ENCODE results near the gene DIDO1. TPM values are rescaled to one million over a fixed set of nuclear protein-coding genes. Genes with fewer than 3 reads are reported as not detected.
A peak's percentile ranks its signal among the peaks of the same experiment; 100 is the strongest.

The DIDO1 gene
- total RNA-seq, 2 donors from 2014 or later, result 68.5 to 75.9 TPM

DNA sequence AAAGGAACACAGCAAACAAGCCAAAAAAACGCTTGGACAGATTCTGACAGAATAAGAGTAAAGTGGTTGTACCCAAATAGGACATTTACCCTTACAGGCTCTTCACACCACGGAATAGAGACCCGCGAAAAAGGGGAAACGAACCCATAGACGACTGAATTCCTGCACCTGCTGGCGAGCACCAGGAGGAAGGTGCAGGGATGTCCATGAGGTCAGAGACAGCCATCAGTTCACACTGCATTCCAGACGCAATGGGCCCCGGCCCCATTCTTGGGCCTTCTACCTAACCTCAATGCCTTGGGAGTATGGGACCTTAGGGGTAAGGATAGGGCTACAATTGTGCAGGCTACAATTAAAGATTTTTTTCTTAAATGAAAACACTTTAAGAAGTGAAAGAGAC is 5.2 kb upstream of the DIDO1 start:
- intact Hi-C loops (cut with DNase I), result no loop called here
- no peak overlapping the region for H3K27ac ChIP-seq
- no peaks in the 10 kb centered on the region for H3K27me3 ChIP-seq (replicated peaks; ENCODE audit: insufficient read depth)
- DNase-seq (ENCODE audit: low spot score), result no peak
- no peak overlapping the region for H3K4me3 ChIP-seq
- peaks cover 19% of the 10 kb centered on the region for H3K4me1 ChIP-seq (replicated peaks)
- no peak for TF ChIP-seq POLR2AphosphoS5 (IDR thresholded peaks at IDR 0.05)
- TF ChIP-seq POLR2A (IDR thresholded peaks at IDR 0.05), result no peak
- TF ChIP-seq, protein P1, sequence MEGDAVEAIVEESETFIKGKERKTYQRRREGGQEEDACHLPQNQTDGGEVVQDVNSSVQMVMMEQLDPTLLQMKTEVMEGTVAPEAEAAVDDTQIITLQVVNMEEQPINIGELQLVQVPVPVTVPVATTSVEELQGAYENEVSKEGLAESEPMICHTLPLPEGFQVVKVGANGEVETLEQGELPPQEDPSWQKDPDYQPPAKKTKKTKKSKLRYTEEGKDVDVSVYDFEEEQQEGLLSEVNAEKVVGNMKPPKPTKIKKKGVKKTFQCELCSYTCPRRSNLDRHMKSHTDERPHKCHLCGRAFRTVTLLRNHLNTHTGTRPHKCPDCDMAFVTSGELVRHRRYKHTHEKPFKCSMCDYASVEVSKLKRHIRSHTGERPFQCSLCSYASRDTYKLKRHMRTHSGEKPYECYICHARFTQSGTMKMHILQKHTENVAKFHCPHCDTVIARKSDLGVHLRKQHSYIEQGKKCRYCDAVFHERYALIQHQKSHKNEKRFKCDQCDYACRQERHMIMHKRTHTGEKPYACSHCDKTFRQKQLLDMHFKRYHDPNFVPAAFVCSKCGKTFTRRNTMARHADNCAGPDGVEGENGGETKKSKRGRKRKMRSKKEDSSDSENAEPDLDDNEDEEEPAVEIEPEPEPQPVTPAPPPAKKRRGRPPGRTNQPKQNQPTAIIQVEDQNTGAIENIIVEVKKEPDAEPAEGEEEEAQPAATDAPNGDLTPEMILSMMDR (IDR thresholded peaks at IDR 0.05), result no peak
- 73% methylated on average over 9 of the region's 9 CpGs for WGBS
- H3K36me3 ChIP-seq, result no peaks in the 10 kb centered on the region
- H3K9me3 ChIP-seq, result no peaks in the 10 kb centered on the region

DNA sequence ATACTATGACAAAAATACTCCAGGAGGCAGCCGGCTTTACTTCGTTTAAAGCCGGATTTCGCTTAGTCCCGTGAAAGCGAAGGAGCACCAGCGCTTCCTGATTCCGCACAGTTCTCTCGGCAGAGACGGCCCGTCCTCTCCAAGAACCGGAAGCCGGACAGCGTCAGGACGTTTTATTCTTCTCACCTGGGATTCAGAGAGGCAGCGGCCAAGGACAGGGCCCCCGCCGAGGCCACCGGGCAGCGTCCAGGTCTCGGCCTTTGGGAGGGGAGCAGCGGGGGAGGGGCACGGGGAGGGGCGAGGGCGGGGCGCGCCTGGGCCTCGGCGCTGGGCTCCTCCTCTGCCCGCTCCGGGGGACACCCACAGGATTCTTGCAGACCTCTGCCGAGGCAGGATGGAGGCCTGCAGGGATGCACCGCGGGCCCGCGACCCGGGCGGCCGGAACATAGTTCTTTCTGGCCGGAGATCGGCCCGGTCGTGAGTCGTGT is 2.8 kb upstream of the DIDO1 start:
- peak; percentile 54 for DNase-seq (ENCODE audit: low spot score)
- H3K36me3 ChIP-seq, result no peaks in the 10 kb centered on the region
- peak overlapping the region; percentile 24 to 46 for H3K4me3 ChIP-seq
- no peaks in the 10 kb centered on the region for H3K9me3 ChIP-seq
- peaks cover 16% of the 10 kb centered on the region for H3K4me1 ChIP-seq (replicated peaks)
- WGBS, result 2% methylated on average over 44 of the region's 44 CpGs
- no peaks in the 10 kb centered on the region for H3K27me3 ChIP-seq (replicated peaks; ENCODE audit: insufficient read depth)
- peak overlapping the region; percentile 83 to 90 for H3K27ac ChIP-seq
- TF ChIP-seq, protein P1 (IDR thresholded peaks at IDR 0.05), result no peak
- TF ChIP-seq POLR2AphosphoS5 (IDR thresholded peaks at IDR 0.05) (peak; percentile 41), POLR2A (IDR thresholded peaks at IDR 0.05) (peak; percentile 42)
- intact Hi-C loops (cut with DNase I), result no loop called here

DNA sequence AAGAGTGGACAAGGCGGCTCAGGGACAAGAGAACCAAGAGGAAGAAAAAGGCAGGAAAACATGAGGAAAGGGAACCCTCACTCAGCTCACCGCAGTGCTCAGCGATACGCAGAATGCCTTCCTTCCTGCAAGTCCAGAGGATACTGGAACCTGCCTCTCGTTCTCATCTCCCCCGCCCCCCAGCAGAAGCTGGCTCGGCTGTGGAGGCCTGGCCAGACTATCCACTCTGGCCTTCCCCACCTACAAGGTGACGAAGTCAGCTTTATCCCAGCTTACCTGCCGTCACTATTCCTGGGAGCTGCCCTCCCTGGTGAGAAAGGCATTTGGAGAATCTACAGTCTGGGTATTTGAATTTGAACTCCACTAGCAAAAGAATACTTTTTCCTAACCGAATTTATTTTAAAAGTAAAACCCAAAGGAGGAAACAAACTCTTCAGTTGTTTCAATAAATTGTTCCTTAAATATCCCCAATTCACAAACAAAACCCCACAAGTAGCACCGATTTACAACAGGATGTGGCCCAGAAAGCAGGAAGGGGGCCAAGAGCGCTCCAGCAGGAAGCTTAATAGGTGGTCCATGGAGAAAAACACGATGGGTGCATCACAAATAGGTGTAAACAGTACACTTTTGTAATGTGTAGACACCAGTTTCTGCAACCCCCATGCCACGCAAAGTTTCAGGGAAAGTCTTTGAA is 2.1 kb upstream of the DIDO1 start:
- Histone ChIP-seq H3K9me3 (no peaks in the 10 kb centered on the region), H3K36me3 (no peaks in the 10 kb centered on the region), H3K4me1 (replicated peaks) (peaks cover 22% of the 10 kb centered on the region), H3K27me3 (replicated peaks; ENCODE audit: insufficient read depth) (no peaks in the 10 kb centered on the region), H3K4me3 (peak overlapping the region; percentile 24 to 46), H3K27ac (peak overlapping the region; percentile 83 to 90)
- no peak for DNase-seq (ENCODE audit: low spot score)
- intact Hi-C loops (cut with DNase I), result no loop called here
- 36% methylated on average over 14 of the region's 14 CpGs for WGBS
- TF ChIP-seq POLR2AphosphoS5 (IDR thresholded peaks at IDR 0.05) (no peak), POLR2A (IDR thresholded peaks at IDR 0.05) (no peak)

DNA sequence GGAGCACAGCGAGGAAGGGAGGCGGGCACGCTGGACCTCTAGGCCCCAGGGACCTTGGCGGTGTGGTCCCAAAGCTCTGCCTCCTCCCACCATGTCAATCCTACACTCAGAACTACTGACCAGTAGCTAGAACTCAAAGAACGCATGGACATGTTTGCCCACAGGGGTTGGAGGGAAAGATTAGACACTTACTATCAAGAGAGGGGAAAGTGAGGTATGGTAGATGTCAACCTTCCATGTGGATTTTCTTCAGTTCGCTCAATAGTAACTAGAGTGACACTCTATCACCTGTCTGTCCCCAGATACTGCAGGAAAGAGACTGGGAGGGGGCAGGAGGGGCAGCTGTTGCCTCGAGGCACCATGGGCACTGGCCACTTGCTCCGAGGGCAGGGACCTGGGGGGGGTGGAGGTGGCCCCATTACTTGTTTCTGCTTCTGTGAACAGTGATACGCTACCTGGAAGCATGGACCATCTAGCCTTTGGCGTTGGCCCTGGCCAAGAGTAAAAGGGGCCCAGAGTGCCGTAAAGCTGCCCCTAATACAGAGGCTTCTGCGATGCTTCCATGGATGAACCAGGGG is 912 bp upstream of the DIDO1 start:
- intact Hi-C loops (cut with DNase I), result no loop called here
- Histone ChIP-seq H3K4me1 (replicated peaks) (peaks cover 29% of the 10 kb centered on the region), H3K4me3 (peak overlapping the region; percentile 88 to 93), H3K36me3 (no peaks in the 10 kb centered on the region), H3K27ac (peak overlapping the region; percentile 97 to 98), H3K9me3 (no peaks in the 10 kb centered on the region), H3K27me3 (replicated peaks; ENCODE audit: insufficient read depth) (no peaks in the 10 kb centered on the region)
- DNase-seq (ENCODE audit: low spot score), result no peak
- TF ChIP-seq, protein P1 (IDR thresholded peaks at IDR 0.05), result no peak
- TF ChIP-seq POLR2AphosphoS5 (IDR thresholded peaks at IDR 0.05) (no peak), POLR2A (IDR thresholded peaks at IDR 0.05) (no peak)
- WGBS, result 60% methylated on average over 12 of the region's 12 CpGs

DNA sequence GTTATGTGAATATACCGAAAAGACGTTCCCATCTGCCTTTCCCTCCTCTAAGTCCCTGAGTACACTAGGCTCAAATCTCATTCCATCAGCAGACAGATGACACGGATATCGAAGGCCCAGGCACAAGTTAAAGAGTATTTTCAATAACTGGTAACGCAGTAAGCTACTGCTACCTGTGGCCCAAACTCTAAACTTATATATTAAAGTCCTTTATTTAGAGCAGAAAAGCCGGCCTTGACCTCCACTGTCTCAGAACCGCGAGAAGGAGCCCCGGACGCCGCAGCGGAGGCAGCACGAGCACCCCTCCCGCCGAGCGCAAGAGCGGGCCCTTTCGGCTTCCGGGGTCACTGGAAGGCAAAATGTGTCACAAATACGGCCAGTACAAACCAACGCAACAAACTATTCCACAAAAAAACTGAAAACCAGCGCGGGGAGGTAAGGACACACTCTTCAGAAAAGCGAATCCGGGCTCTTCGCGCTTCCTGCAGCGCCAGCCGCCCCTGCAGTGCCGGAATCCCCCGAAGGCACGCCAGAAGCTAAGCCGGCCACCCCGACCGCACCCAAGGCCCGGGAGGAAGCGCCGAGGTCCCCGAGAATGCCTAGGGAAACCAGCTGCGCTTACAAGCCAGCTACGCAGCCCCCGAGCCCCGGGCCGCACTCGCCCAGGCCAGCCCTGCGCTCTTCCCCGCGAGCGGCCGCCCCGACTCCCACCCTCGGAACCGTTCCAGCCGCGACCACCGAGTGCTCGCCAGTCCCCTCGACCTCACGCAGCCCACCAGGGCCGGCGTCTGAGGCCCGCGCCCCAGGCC is 681 bp downstream of the DIDO1 start:
- Histone ChIP-seq H3K27me3 (replicated peaks; ENCODE audit: insufficient read depth) (no peaks in the 10 kb centered on the region), H3K9me3 (no peaks in the 10 kb centered on the region), H3K4me3 (peak overlapping the region; percentile 88 to 93), H3K36me3 (no peaks in the 10 kb centered on the region), H3K27ac (peak overlapping the region; percentile 97 to 98), H3K4me1 (replicated peaks) (peaks cover 36% of the 10 kb centered on the region)
- intact Hi-C loops (cut with DNase I), result no loop called here
- under 1% methylated on average over 46 of the region's 63 CpGs for WGBS
- no peak for TF ChIP-seq POLR2AphosphoS5 (IDR thresholded peaks at IDR 0.05)
- no peak for TF ChIP-seq POLR2A (IDR thresholded peaks at IDR 0.05)
- TF ChIP-seq, protein P1 (IDR thresholded peaks at IDR 0.05), result no peak
- DNase-seq (ENCODE audit: low spot score), result no peak
